ENCODE results near the gene RAP1GDS1. TPM values are rescaled to one million over a fixed set of nuclear protein-coding genes. Genes with fewer than 3 reads are reported as not detected.
"Not testable (repeated sequence)": the region's sequence is repeated elsewhere in the genome, so short reads cannot be mapped to it uniquely, and the experiment has no call there.

The RAP1GDS1 gene
- polyA plus RNA-seq, 1 donor (not counting 4 experiments of a cell fraction or from before 2014, with no cell fraction given) = 58.1 TPM

GRCh38 chr4:98474408-98474844 is 213.2 kb downstream of the RAP1GDS1 start:
- H3K79me2 ChIP-seq (ENCODE audit: control insufficient read depth, insufficient read depth, low read length) = peaks cover 9% of the 10 kb centered on the region
- H3K4me1 ChIP-seq (ENCODE audit: control insufficient read depth, extremely low read depth, insufficient read depth, low read length) = peaks cover 26% of the 10 kb centered on the region
- H3K27me3 ChIP-seq (ENCODE audit: control insufficient read depth, extremely low read depth, insufficient read depth, low read length) = no peaks in the 10 kb centered on the region
- DNase-seq (ENCODE audit: low read depth, low spot score) (peak; percentile 36), FAIRE-seq (peak; percentile 73)
- no peaks in the 10 kb centered on the region for H4K20me1 ChIP-seq (ENCODE audit: control insufficient read depth, extremely low read depth, insufficient read depth, low read length)
- no peak overlapping the region for H2AFZ ChIP-seq (ENCODE audit: control insufficient read depth, low read length)
- no peaks in the 10 kb centered on the region for H3K9me3 ChIP-seq (ENCODE audit: control insufficient read depth, low read depth, low read length)
- H3K9ac ChIP-seq (ENCODE audit: control insufficient read depth, extremely low read depth, insufficient read depth, low read length) = no peak overlapping the region
- H3K9me1 ChIP-seq (ENCODE audit: control insufficient read depth, extremely low read depth, insufficient read depth, low read length) = no peaks in the 10 kb centered on the region
- H3K36me3 ChIP-seq (ENCODE audit: control insufficient read depth in 2 of 2, extremely low read depth in 1 of 2, insufficient read depth in 2 of 2, low read length in 2 of 2) = peaks cover 12 to 22% of the 10 kb centered on the region in 2 experiments
- TF ChIP-seq EZH2 (IDR thresholded peaks at IDR 0.05; ENCODE audit: low read length) = no peak
- no peak for TF ChIP-seq CTCF (optimal IDR thresholded peaks at IDR 0.05 in 1 of 3, IDR thresholded peaks at IDR 0.05 in 1 of 3, conservative IDR thresholded peaks at IDR 0.05 in 1 of 3; ENCODE audit: extremely low read depth in 1 of 3, insufficient read depth in 2 of 3, low read length in 3 of 3)
- no peak overlapping the region for H3K4me3 ChIP-seq (ENCODE audit: control insufficient read depth in 2 of 3, extremely low read depth in 1 of 3, insufficient read depth in 2 of 3, low read depth in 1 of 3, low read length in 3 of 3)
- H3K27ac ChIP-seq (ENCODE audit: control insufficient read depth, insufficient read depth, low read length) = peak overlapping the region; percentile 41
- dilution Hi-C loops (cut with MboI; ENCODE audit: extremely low pct_ligation_motif_present, low sequenced_read_pairs) = no loop called here
- peak overlapping the region; percentile 18 for H3K4me2 ChIP-seq (ENCODE audit: control insufficient read depth, extremely low read depth, insufficient read depth, low read depth, low read length)

- TF ChIP-seq CTCF (optimal IDR thresholded peaks at IDR 0.05 in 1 of 3, IDR thresholded peaks at IDR 0.05 in 1 of 3, conservative IDR thresholded peaks at IDR 0.05 in 1 of 3; ENCODE audit: extremely low read depth in 1 of 3, insufficient read depth in 2 of 3, low read length in 3 of 3) (no peak), EZH2 (IDR thresholded peaks at IDR 0.05; ENCODE audit: low read length) (no peak)
- Histone ChIP-seq H4K20me1 (ENCODE audit: control insufficient read depth, extremely low read depth, insufficient read depth, low read length) (no peaks in the 10 kb centered on the region), H3K4me1 (ENCODE audit: control insufficient read depth, extremely low read depth, insufficient read depth, low read length) (peaks cover 47% of the 10 kb centered on the region), H3K79me2 (ENCODE audit: control insufficient read depth, insufficient read depth, low read length) (peaks cover 24% of the 10 kb centered on the region), H3K9ac (ENCODE audit: control insufficient read depth, extremely low read depth, insufficient read depth, low read length) (no peak overlapping the region), H3K9me3 (ENCODE audit: control insufficient read depth, low read depth, low read length) (no peaks in the 10 kb centered on the region), H3K4me3 (ENCODE audit: control insufficient read depth in 2 of 3, extremely low read depth in 1 of 3, insufficient read depth in 2 of 3, low read depth in 1 of 3, low read length in 3 of 3) (no peak overlapping the region), H3K27ac (ENCODE audit: control insufficient read depth, insufficient read depth, low read length) (no peak overlapping the region), H3K27me3 (ENCODE audit: control insufficient read depth, extremely low read depth, insufficient read depth, low read length) (no peaks in the 10 kb centered on the region), H3K36me3 (ENCODE audit: control insufficient read depth in 2 of 2, extremely low read depth in 1 of 2, insufficient read depth in 2 of 2, low read length in 2 of 2) (peaks cover 9 to 21% of the 10 kb centered on the region in 2 experiments), H2AFZ (ENCODE audit: control insufficient read depth, low read length) (no peak overlapping the region), H3K4me2 (ENCODE audit: control insufficient read depth, extremely low read depth, insufficient read depth, low read depth, low read length) (no peak overlapping the region), H3K9me1 (ENCODE audit: control insufficient read depth, extremely low read depth, insufficient read depth, low read length) (no peaks in the 10 kb centered on the region)
- dilution Hi-C loops (cut with MboI; ENCODE audit: extremely low pct_ligation_motif_present, low sequenced_read_pairs) = no loop called here
- DNase-seq (ENCODE audit: low read depth, low spot score) (no peak), FAIRE-seq (no peak)
Measured at GRCh38 chr4:98476891-98477290, 215.7 kb downstream of the RAP1GDS1 start.

- H3K9ac ChIP-seq (ENCODE audit: control insufficient read depth, extremely low read depth, insufficient read depth, low read length); DNase-seq (ENCODE audit: low read depth, low spot score); H3K9me3 ChIP-seq (ENCODE audit: control insufficient read depth, low read depth, low read length); H3K4me3 ChIP-seq (ENCODE audit: control insufficient read depth in 2 of 3, extremely low read depth in 1 of 3, insufficient read depth in 2 of 3, low read depth in 1 of 3, low read length in 3 of 3); H4K20me1 ChIP-seq (ENCODE audit: control insufficient read depth, extremely low read depth, insufficient read depth, low read length); dilution Hi-C loops (cut with MboI; ENCODE audit: extremely low pct_ligation_motif_present, low sequenced_read_pairs); H3K27me3 ChIP-seq (ENCODE audit: control insufficient read depth, extremely low read depth, insufficient read depth, low read length); H2AFZ ChIP-seq (ENCODE audit: control insufficient read depth, low read length); H3K9me1 ChIP-seq (ENCODE audit: control insufficient read depth, extremely low read depth, insufficient read depth, low read length): not testable (repeated sequence)
- Histone ChIP-seq H3K27ac (ENCODE audit: control insufficient read depth, insufficient read depth, low read length) (peak overlapping the region; percentile 65), H3K79me2 (ENCODE audit: control insufficient read depth, insufficient read depth, low read length) (peaks cover 24% of the 10 kb centered on the region), H3K36me3 (ENCODE audit: control insufficient read depth in 2 of 2, extremely low read depth in 1 of 2, insufficient read depth in 2 of 2, low read length in 2 of 2) (peaks cover 6 to 19% of the 10 kb centered on the region in 2 experiments), H3K4me2 (ENCODE audit: control insufficient read depth, extremely low read depth, insufficient read depth, low read depth, low read length) (peak overlapping the region; percentile 63), H3K4me1 (ENCODE audit: control insufficient read depth, extremely low read depth, insufficient read depth, low read length) (peaks cover 66% of the 10 kb centered on the region)
- FAIRE-seq = peak; percentile 77
Measured at GRCh38 chr4:98479590-98479989, 218.4 kb downstream of the RAP1GDS1 start.
